HCT116 (cell line): Measurements from ENCODE around the gene OSBP2. TPM values are rescaled to one million over a fixed set of nuclear protein-coding genes. Genes with fewer than 3 reads are reported as not detected.

Source experiments
- ATAC-seq: fragments of 200-7000 bp; cut with Tn5 transposase; 2 replicates; pipeline ENCODE4 v1.9.1; 2020; ENCODE audit warnings: mild to moderate bottlenecking, moderate library complexity
- BruUV-seq: library from RNA; stranded (reverse); fragments of 400-500 nt; replicated peaks from 2 replicates; lab custom pipeline; 2021; lab: Mats Ljungman, UMichigan
- CTCF ChIA-PET: fragments of 300-600 bp; sonication (Branson Sonifier 250); formaldehyde crosslinking; loops from one replicate; lab custom pipeline; 2021; ENCODE audit warnings: antibody characterized with exemption; lab: Charles Lee
- POLR2A ChIA-PET: fragments of 300-600, 350-600 bp; sonication (Branson Sonifier 250); formaldehyde crosslinking; loops from one replicate; lab custom pipeline; 2021; ENCODE audit warnings: antibody characterized with exemption; lab: Charles Lee
- RAD21 ChIA-PET, 2 experiments: fragments of 300-600 bp; sonication (Branson Sonifier 250); formaldehyde crosslinking; loops; one replicate each; lab custom pipeline; 2023; ENCODE audit warnings: low total read pairs in 2 of 2; ENCODE audit not compliant: uncharacterized antibody in 2 of 2, unreplicated experiment in 2 of 2, low non-redundant PET in 1 of 2; lab: Charles Lee
- DNase-seq: peaks from one replicate; pipeline ENCODE4 v3.0.0-alpha.2; 2010; ENCODE audit warnings: low read depth, low spot score
- H2AFZ ChIP-seq: fragments of 200-600 bp; shearing (Covaris generic), sonication (generic); 2 replicates; pipeline ENCODE4 v1.6.1; 2017; ENCODE audit warnings: low read depth, mixed run types, mixed read lengths, antibody characterized with exemption, low read length; ENCODE audit not compliant: poor library complexity, severe bottlenecking
- H3K27ac ChIP-seq: 2 replicates; pipeline ENCODE4 v1.5.1; 2012; ENCODE audit warnings: low read depth, low read length
- H3K27me3 ChIP-seq: fragments of 200-600 bp; sonication (generic); 2 replicates; pipeline ENCODE4 v1.6.1; 2016; ENCODE audit warnings: mixed run types, low read length, mixed read lengths; ENCODE audit not compliant: insufficient read depth
- H3K36me3 ChIP-seq, 2 experiments: fragments of 200-500 bp in 1 of 2; fragments of 200-600 bp in 1 of 2; sonication (Bioruptor generic) in 1 of 2; sonication (generic) in 1 of 2; 2 replicates each; pipeline versions ENCODE4 v1.5.1 to v1.6.1; 2014 to 2016; ENCODE audit warnings: low read length in 2 of 2, inconsistent platforms in 1 of 2, mixed read lengths in 1 of 2, mixed run types in 1 of 2; ENCODE audit not compliant: insufficient read depth in 2 of 2, control insufficient read depth in 1 of 2
- H3K4me1 ChIP-seq, 2 experiments: fragments of 200-600 bp in 1 of 2; sonication (generic) in 1 of 2; 2 replicates each; pipeline versions ENCODE4 v1.5.1 to v1.6.1; 2012 to 2017; ENCODE audit warnings: low read length in 2 of 2, inconsistent platforms in 1 of 2, mild to moderate bottlenecking in 1 of 2, mixed read lengths in 1 of 2, mixed run types in 1 of 2, moderate library complexity in 1 of 2; ENCODE audit not compliant: insufficient read depth in 2 of 2, control insufficient read depth in 1 of 2
- H3K4me2 ChIP-seq: fragments of 200-600 bp; sonication (generic); 2 replicates; pipeline ENCODE4 v1.6.1; 2017; ENCODE audit warnings: mixed run types, low read length, mixed read lengths
- H3K4me3 ChIP-seq, 2 experiments: fragments of 200-600 bp in 1 of 2; sonication (generic) in 1 of 2; replicated peaks in 1 of 2; 2 replicates each; pipeline ENCODE4 v1.5.1; 2011 to 2016; ENCODE audit warnings: low read length in 2 of 2, control low read depth in 1 of 2, low read depth in 1 of 2, mild to moderate bottlenecking in 1 of 2, mixed read lengths in 1 of 2, mixed run types in 1 of 2
- H3K79me2 ChIP-seq: fragments of 200-600 bp; sonication (generic); 2 replicates; pipeline ENCODE4 v1.6.1; 2017; ENCODE audit warnings: mild to moderate bottlenecking, mixed run types, low read length, moderate library complexity, mixed read lengths; ENCODE audit not compliant: insufficient read depth
- H3K9ac ChIP-seq: fragments of 200-600 bp; sonication (generic); 2 replicates; pipeline ENCODE4 v1.6.1; 2016; ENCODE audit warnings: low read length, mixed read lengths
- H3K9me2 ChIP-seq: fragments of 200-600 bp; sonication (generic), shearing (Covaris generic); 2 replicates; pipeline ENCODE4 v1.6.1; 2017; ENCODE audit warnings: mixed run types, mild to moderate bottlenecking, moderate library complexity; ENCODE audit not compliant: insufficient read depth
- H3K9me3 ChIP-seq, 2 experiments: fragments of 200-500 bp in 1 of 2; fragments of 200-600 bp in 1 of 2; sonication (Bioruptor generic) in 1 of 2; sonication (generic) in 1 of 2; 2 replicates each; pipeline ENCODE4 v1.6.1; 2014 to 2017; ENCODE audit warnings: low read length in 2 of 2, mixed read lengths in 2 of 2, inconsistent platforms in 1 of 2, low read depth in 1 of 2, mild to moderate bottlenecking in 1 of 2, mixed run types in 1 of 2, moderate library complexity in 1 of 2; ENCODE audit not compliant: control insufficient read depth in 1 of 2, insufficient read depth in 1 of 2
- H4K20me1 ChIP-seq: fragments of 200-600 bp; sonication (generic), shearing (Covaris generic); 2 replicates; pipeline ENCODE4 v1.6.1; 2017; ENCODE audit warnings: mixed run types, mild to moderate bottlenecking, moderate library complexity; ENCODE audit not compliant: insufficient read depth
- CBX3 ChIP-seq: IDR thresholded peaks from 2 replicates; pipeline ENCODE4 v1.6.1; 2012; ENCODE audit warnings: low read depth
- CEBPB ChIP-seq: IDR thresholded peaks from 2 replicates; pipeline ENCODE4 v1.6.1; 2012; ENCODE audit warnings: low read depth
- ELF1 ChIP-seq: IDR thresholded peaks from 2 replicates; pipeline ENCODE4 v1.6.1; 2012; ENCODE audit warnings: low read depth, borderline replicate concordance
- JUND ChIP-seq: IDR thresholded peaks from 2 replicates; pipeline ENCODE4 v1.6.1; 2012
- MAX ChIP-seq: IDR thresholded peaks from 2 replicates; pipeline ENCODE4 v1.6.1; 2012
- SIN3A ChIP-seq: IDR thresholded peaks from 2 replicates; pipeline ENCODE4 v1.6.1; 2012; ENCODE audit warnings: low read depth
- SP1 ChIP-seq: IDR thresholded peaks from 2 replicates; pipeline ENCODE4 v1.6.1; 2012; ENCODE audit warnings: low read depth
- SRF ChIP-seq: IDR thresholded peaks from 2 replicates; pipeline ENCODE4 v1.6.1; 2012; ENCODE audit warnings: low read depth
- YY1 ChIP-seq: IDR thresholded peaks from 2 replicates; pipeline ENCODE4 v1.6.1; 2011; ENCODE audit warnings: low read length, low read depth, moderate library complexity, mild to moderate bottlenecking; ENCODE audit not compliant: insufficient replicate concordance; ENCODE audit errors: extremely low read depth
- intact Hi-C: fragments of 100-400 bp; cut with micrococcal nuclease; formaldehyde crosslinking; loops from 2 replicates; pipeline ENCODE4 v1.10.0; 2022
- total RNA-seq: library from RNA; stranded (reverse); gene quantifications from one replicate; pipeline ENCODE4 v1.2.1, GENCODE V29; 2021; ENCODE audit not compliant: unreplicated experiment

Gene OSBP2
- total RNA-seq, 1 experiment from 2014 or later, result 12.9 TPM

- H3K9me2 ChIP-seq, result no peaks in the 10 kb centered on the region
- no peaks in the 10 kb centered on the region for H3K27me3 ChIP-seq
- intact Hi-C loops, result no loop called here
- ChIA-PET POLR2A (no interaction called here), CTCF (no interaction called here), RAD21 (no interaction called here)
- BruUV-seq, result no TSS peak
- no peak overlapping the region for H2AFZ ChIP-seq
- DNase-seq (no peak), ATAC-seq (no peak)
- no peak overlapping the region for H3K4me3 ChIP-seq
- no peaks in the 10 kb centered on the region for H3K9me3 ChIP-seq
- no peak for TF ChIP-seq SRF
- H3K9ac ChIP-seq, result no peak overlapping the region
- H3K79me2 ChIP-seq, result no peaks in the 10 kb centered on the region
- H4K20me1 ChIP-seq, result no peaks in the 10 kb centered on the region
- H3K36me3 ChIP-seq, result no peaks in the 10 kb centered on the region
- no peak overlapping the region for H3K27ac ChIP-seq
- no peak overlapping the region for H3K4me2 ChIP-seq
- H3K4me1 ChIP-seq, result no peaks in the 10 kb centered on the region; a peak in 1 of 4 replicates
Measured at GRCh38 chr22:30873086-30873650, 178.5 kb downstream of the OSBP2 start.

GRCh38 chr22:30873661-30874060 lies 179.0 kb downstream of the OSBP2 start:
- CTCF ChIA-PET, result no interaction called here
- DNase-seq (no peak), ATAC-seq (no peak)
- H3K4me1 ChIP-seq, result no peaks in the 10 kb centered on the region; a peak in 1 of 4 replicates
- no peak overlapping the region for H2AFZ ChIP-seq
- H3K9me3 ChIP-seq, result no peaks in the 10 kb centered on the region
- no peak overlapping the region for H3K4me3 ChIP-seq
- H3K27ac ChIP-seq, result no peak overlapping the region
- H3K27me3 ChIP-seq, result no peaks in the 10 kb centered on the region
- no TSS peak for BruUV-seq
- H3K9ac ChIP-seq, result no peak overlapping the region
- intact Hi-C loops, result no loop called here
- no peak for TF ChIP-seq SIN3A
- TF ChIP-seq MAX, result no peak
- no peak for TF ChIP-seq SRF
- TF ChIP-seq YY1, result no peak
- TF ChIP-seq ELF1, result no peak
- TF ChIP-seq SP1, result no peak
- TF ChIP-seq CBX3, result no peak
- TF ChIP-seq CEBPB, result no peak
- no peak for TF ChIP-seq JUND
- H3K4me2 ChIP-seq, result no peak overlapping the region
- RAD21 ChIA-PET, result no interaction called here
- no peaks in the 10 kb centered on the region for H3K79me2 ChIP-seq
- no peaks in the 10 kb centered on the region for H3K9me2 ChIP-seq
- POLR2A ChIA-PET, result no interaction called here
- H3K36me3 ChIP-seq, result no peaks in the 10 kb centered on the region
- H4K20me1 ChIP-seq, result no peaks in the 10 kb centered on the region
